Activated naive CD4-positive, alpha-beta T cell treated with anti-CD3 and anti-CD28 coated beads, Interleukin-2, amount 50 U/mL, for 72 hours (primary cell): ENCODE measurements around the gene EPB41L2. TPM values are rescaled to one million over a fixed set of nuclear protein-coding genes. Genes with fewer than 3 reads are reported as not detected.
"Not testable (repeated sequence)": the region's sequence is repeated elsewhere in the genome, so short reads cannot be mapped to it uniquely, and the experiment has no call there.

ENCODE experiments used
- ATAC-seq, 2 donors: fragments of 150-1000 bp; cut with Tn5 transposase; 2 replicates each; pipeline ENCODE4 v1.10.0; 2021; ENCODE audit warnings: mild to moderate bottlenecking in 2 of 2, moderate library complexity in 2 of 2
- DNase-seq, 2 donors: peaks; one replicate each; pipeline ENCODE4 v3.0.0; 2021 to 2022; ENCODE audit warnings: low spot score in 2 of 2
- H3K27ac Mint-ChIP-seq, 2 donors: one replicate each; pipeline ENCODE4 v1.8.0; 2022; ENCODE audit warnings: mild to moderate bottlenecking in 2 of 2, mixed read lengths in 2 of 2
- H3K36me3 Mint-ChIP-seq, 2 donors: one replicate each; pipeline ENCODE4 v1.8.0; 2022; ENCODE audit warnings: mixed read lengths in 2 of 2
- H3K9me3 Mint-ChIP-seq, 2 donors: one replicate each; pipeline ENCODE4 v1.8.0; 2022; ENCODE audit warnings: mixed read lengths in 2 of 2
- total RNA-seq, 2 donors: library from RNA; stranded (reverse); gene quantifications; one replicate each; pipeline ENCODE4 v1.2.3, GENCODE V29; 2022

EPB41L2 gene
- total RNA-seq, 2 donors from 2014 or later: 25.6 to 41.8 TPM

- ATAC-seq (no peak), DNase-seq (no peak)
- Mint-ChIP-seq H3K36me3 (peaks cover 11 to 12% of the 10 kb centered on the region in 2 donors), H3K9me3 (peaks cover 11% of the 10 kb centered on the region in 2 donors), H3K27ac (no peak overlapping the region)
Observed at GRCh38 chr6:131002661-131002980, 60.4 kb downstream of the EPB41L2 start.

DNA sequence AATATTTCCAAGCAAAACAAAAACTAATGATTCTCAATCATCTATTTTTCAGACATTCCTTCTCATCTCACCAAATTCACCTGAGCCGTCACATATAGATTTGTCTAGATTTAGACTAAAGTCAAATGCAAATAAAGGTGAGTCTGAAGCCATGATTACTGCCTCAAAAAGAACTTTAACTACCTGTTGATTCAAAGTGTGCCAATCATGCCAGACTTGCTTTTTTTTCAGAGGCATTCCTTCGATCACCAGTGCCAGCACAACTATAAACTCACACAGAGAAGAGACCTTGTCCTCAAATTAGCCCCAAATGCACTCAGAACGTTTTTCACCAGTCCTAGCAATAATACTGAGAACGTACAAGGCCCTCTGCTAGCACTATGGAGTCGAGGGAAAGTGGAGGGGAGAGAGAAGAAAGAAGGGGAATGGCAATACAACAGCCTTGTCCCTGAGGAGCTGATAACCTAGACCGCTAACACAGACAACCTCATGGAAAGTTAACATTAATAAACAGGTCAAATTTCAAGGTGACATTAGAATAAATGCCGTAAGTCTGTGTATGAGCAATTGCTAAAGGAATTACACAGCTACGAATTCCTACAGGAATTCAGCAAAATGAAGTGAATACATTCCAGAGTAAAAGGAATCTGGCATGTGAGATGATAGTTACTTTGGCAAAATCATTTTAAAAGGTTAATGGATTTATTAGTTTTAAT is 60.9 kb downstream of the EPB41L2 start:
- ATAC-seq (no peak), DNase-seq (no peak)
- no peak overlapping the region for H3K27ac Mint-ChIP-seq
- peaks cover 6% of the 10 kb centered on the region in 2 donors for H3K9me3 Mint-ChIP-seq
- H3K36me3 Mint-ChIP-seq: peaks cover 5 to 7% of the 10 kb centered on the region in 2 donors

DNA sequence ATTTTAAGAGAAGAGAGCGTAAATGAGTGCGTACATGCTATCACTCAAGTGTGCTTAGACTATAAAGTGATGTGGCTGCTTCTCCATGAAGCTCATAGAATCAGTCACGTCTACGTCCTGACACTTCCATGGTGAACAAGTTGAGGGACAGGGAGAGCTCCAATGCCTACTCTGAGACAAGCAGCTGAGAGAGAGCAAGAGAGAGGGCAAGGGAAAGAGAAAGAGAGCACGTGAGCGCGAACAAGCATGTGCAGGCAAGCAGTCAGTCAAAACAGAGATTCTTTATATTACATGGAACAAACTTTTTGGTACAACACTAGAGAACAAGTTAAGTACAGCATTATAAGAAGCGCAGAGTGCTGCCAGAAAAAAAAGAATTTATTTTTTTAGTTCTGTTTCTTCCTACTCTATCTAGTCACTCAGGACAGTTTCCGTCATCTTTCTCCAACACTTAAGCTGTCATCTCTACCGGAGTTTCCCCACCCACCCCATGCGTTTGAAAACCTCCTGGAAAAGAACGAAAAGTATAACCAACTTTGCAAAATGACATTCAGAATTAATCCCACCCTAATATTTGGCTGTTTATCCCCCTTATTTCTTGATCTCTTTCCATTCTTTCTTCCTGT is 61.8 kb downstream of the EPB41L2 start:
- H3K36me3 Mint-ChIP-seq: no peaks in the 10 kb centered on the region
- no peaks in the 10 kb centered on the region for H3K9me3 Mint-ChIP-seq
- ATAC-seq: no peak
- peak overlapping the region in 1 of 2 donors; percentile 1 for H3K27ac Mint-ChIP-seq
- no peak for DNase-seq

DNA sequence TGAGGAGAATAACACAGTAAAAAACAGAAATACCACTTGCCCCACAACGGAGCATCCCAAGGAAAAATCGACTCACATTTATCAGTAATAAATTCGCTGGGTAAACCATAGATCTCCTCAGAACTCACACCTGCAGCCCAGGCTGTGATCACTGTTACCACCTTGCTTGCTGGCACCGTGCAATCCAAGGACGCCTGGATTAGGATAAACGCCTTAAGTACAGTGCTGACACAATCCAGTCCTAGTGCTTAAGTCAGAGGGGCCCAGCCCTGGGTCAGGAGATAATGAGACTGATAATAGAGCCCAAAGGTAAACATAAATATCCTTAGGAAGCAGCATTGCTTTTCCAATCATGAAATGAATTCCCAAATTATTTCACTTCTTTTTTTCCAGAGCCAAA is 62.5 kb downstream of the EPB41L2 start:
- DNase-seq: no peak
- peaks cover 0 to 4% of the 10 kb centered on the region in 2 donors for H3K36me3 Mint-ChIP-seq
- H3K27ac Mint-ChIP-seq: no peak overlapping the region
- ATAC-seq: no peak
- peaks cover 0 to 4% of the 10 kb centered on the region in 2 donors for H3K9me3 Mint-ChIP-seq

- no peak for DNase-seq
- Mint-ChIP-seq H3K9me3 (peaks cover 0 to 5% of the 10 kb centered on the region in 2 donors), H3K36me3 (peaks cover 0 to 4% of the 10 kb centered on the region in 2 donors), H3K27ac (no peak overlapping the region)
- ATAC-seq: no peak
Observed at GRCh38 chr6:130997061-130997753, 65.8 kb downstream of the EPB41L2 start.

- Mint-ChIP-seq H3K27ac (no peak overlapping the region), H3K36me3 (peaks cover 0 to 4% of the 10 kb centered on the region in 2 donors), H3K9me3 (peaks cover 0 to 5% of the 10 kb centered on the region in 2 donors)
- DNase-seq (no peak), ATAC-seq (no peak)
Observed at GRCh38 chr6:130996635-130997034, 66.4 kb downstream of the EPB41L2 start.

- Mint-ChIP-seq H3K36me3 (peaks cover 0 to 4% of the 10 kb centered on the region in 2 donors), H3K9me3 (peaks cover 0 to 5% of the 10 kb centered on the region in 2 donors), H3K27ac (peak overlapping the region in 1 of 2 donors; percentile 30)
- ATAC-seq (no peak), DNase-seq (no peak)
Observed at GRCh38 chr6:130995783-130996447, 67.1 kb downstream of the EPB41L2 start.

- DNase-seq (no peak), ATAC-seq (no peak)
- Mint-ChIP-seq H3K36me3 (peaks cover 0 to 4% of the 10 kb centered on the region in 2 donors), H3K9me3 (peaks cover 0 to 5% of the 10 kb centered on the region in 2 donors), H3K27ac (no peak overlapping the region)
Observed at GRCh38 chr6:130994319-130995097, 68.5 kb downstream of the EPB41L2 start.

GRCh38 chr6:130993292-130993765 is 69.7 kb downstream of the EPB41L2 start:
- no peak for ATAC-seq
- no peak for DNase-seq
- Mint-ChIP-seq H3K36me3 (peaks cover 0 to 4% of the 10 kb centered on the region in 2 donors), H3K9me3 (peaks cover 0 to 5% of the 10 kb centered on the region in 2 donors), H3K27ac (no peak overlapping the region)

- Mint-ChIP-seq H3K27ac (no peak overlapping the region), H3K36me3 (peaks cover 0 to 4% of the 10 kb centered on the region in 2 donors), H3K9me3 (peaks cover 0 to 5% of the 10 kb centered on the region in 2 donors)
- DNase-seq (no peak), ATAC-seq (no peak)
Observed at GRCh38 chr6:130991422-130992137, 71.5 kb downstream of the EPB41L2 start.

- not testable (repeated sequence) for H3K27ac Mint-ChIP-seq, DNase-seq, ATAC-seq
- Mint-ChIP-seq H3K9me3 (peaks cover 0 to 11% of the 10 kb centered on the region in 2 donors), H3K36me3 (peaks cover 10 to 11% of the 10 kb centered on the region in 2 donors)
Observed at GRCh38 chr6:130987539-130987938, 75.5 kb downstream of the EPB41L2 start.

DNA sequence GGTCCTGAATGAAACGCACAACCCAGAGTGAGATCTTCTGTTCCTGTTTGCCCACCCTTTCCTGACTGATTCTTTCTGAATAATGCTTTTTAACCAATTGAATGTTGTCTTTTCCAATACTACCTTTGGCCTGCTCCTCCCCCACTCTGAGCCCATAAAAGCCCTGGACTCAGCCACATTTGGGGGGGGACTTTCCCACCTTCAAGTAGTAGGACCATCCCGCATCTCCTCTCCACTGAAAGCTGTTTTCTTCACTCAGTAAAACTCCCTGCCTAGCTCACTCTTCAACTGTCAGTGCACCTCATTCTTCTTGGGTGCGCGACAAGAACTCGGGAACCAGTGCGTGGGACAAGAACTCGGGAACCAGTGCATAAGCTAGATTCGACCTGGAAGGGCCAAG is 77.9 kb downstream of the EPB41L2 start:
- ATAC-seq: no peak
- no peak for DNase-seq
- H3K36me3 Mint-ChIP-seq: peaks cover 10 to 11% of the 10 kb centered on the region in 2 donors
- no peak overlapping the region for H3K27ac Mint-ChIP-seq
- peaks cover 0 to 12% of the 10 kb centered on the region in 2 donors for H3K9me3 Mint-ChIP-seq

- ATAC-seq: no peak
- Mint-ChIP-seq H3K9me3 (peaks cover 0 to 19% of the 10 kb centered on the region in 2 donors), H3K36me3 (peaks cover 10 to 11% of the 10 kb centered on the region in 2 donors), H3K27ac (no peak overlapping the region)
- DNase-seq: no peak
Observed at GRCh38 chr6:130982941-130983456, 80.0 kb downstream of the EPB41L2 start.

DNA sequence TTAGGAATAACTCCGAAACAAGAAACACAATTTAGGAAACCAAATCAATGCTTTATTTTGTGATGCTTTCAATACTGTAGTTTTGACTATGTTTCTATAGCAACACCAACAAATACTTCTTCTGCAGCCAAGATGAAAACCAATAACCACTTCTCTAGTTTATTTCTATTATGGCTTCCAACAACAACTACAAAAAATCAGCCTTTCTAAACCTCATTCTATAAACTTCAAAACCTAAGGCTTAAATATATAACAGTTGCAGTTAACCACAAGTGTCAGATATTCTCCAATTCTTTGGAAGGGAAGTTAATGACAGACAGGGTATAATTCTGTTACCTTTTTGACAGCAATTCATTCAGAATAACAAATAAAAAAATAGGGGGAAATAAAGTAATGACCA is 80.9 kb downstream of the EPB41L2 start:
- DNase-seq: no peak
- ATAC-seq: no peak
- H3K27ac Mint-ChIP-seq: no peak overlapping the region
- H3K36me3 Mint-ChIP-seq: peaks cover 10 to 11% of the 10 kb centered on the region in 2 donors
- peaks cover 0 to 19% of the 10 kb centered on the region in 2 donors for H3K9me3 Mint-ChIP-seq

GRCh38 chr6:130981409-130981808 is 81.6 kb downstream of the EPB41L2 start:
- H3K9me3 Mint-ChIP-seq: peaks cover 0 to 19% of the 10 kb centered on the region in 2 donors
- no peak for DNase-seq

More at GRCh38 chr6:130981409-130981808, 81.6 kb downstream of the EPB41L2 start:
- Mint-ChIP-seq H3K36me3 (peaks cover 10 to 11% of the 10 kb centered on the region in 2 donors), H3K27ac (no peak overlapping the region)
- ATAC-seq: no peak
